Hepatocyte (in vitro differentiated cells): ENCODE measurements around the gene NRP1. TPM values are rescaled to one million over a fixed set of nuclear protein-coding genes. Genes with fewer than 3 reads are reported as not detected.
"Not testable (repeated sequence)": the region's sequence is repeated elsewhere in the genome, so short reads cannot be mapped to it uniquely, and the experiment has no call there.

Source experiments
- DNase-seq: peaks from one replicate; pipeline ENCODE4 v3.0.0-alpha.2; 2016; ENCODE audit warnings: low spot score
- H2AFZ ChIP-seq: fragments of 200-600 bp; sonication (generic); 2 replicates; pipeline ENCODE4 v1.6.0; 2016; ENCODE audit warnings: antibody characterized with exemption, mild to moderate bottlenecking
- H3K27ac ChIP-seq: fragments of 200-600 bp; sonication (generic); 2 replicates; pipeline ENCODE4 v1.5.1; 2016; ENCODE audit warnings: mild to moderate bottlenecking
- H3K27me3 ChIP-seq: fragments of 200-600 bp; sonication (generic); 2 replicates; pipeline ENCODE4 v1.6.1; 2016
- H3K36me3 ChIP-seq: fragments of 200-600 bp; sonication (generic); replicated peaks from 2 replicates; pipeline ENCODE4 v1.5.1; 2016; ENCODE audit warnings: low read depth; ENCODE audit not compliant: insufficient read depth
- H3K4me1 ChIP-seq: fragments of 200-600 bp; sonication (generic); 2 replicates; pipeline ENCODE4 v1.5.1; 2016; ENCODE audit warnings: mild to moderate bottlenecking, moderate library complexity; ENCODE audit not compliant: insufficient read depth
- H3K4me2 ChIP-seq: fragments of 200-600 bp; sonication (generic); 2 replicates; pipeline ENCODE4 v1.6.0; 2016
- H3K4me3 ChIP-seq: fragments of 200-600 bp; sonication (generic); 2 replicates; pipeline ENCODE4 v1.5.1; 2016; ENCODE audit warnings: mild to moderate bottlenecking
- H3K79me2 ChIP-seq: fragments of 200-600 bp; sonication (generic); 2 replicates; pipeline ENCODE4 v1.6.0; 2017; ENCODE audit warnings: mild to moderate bottlenecking
- H3K9me2 ChIP-seq: fragments of 200-600 bp; sonication (generic); replicated peaks from 2 replicates; pipeline ENCODE4 v1.6.0; 2017; ENCODE audit warnings: mild to moderate bottlenecking; ENCODE audit not compliant: insufficient read depth
- H3K9me3 ChIP-seq: fragments of 200-600 bp; sonication (generic); 2 replicates; pipeline ENCODE4 v1.5.1; 2016; ENCODE audit warnings: low read depth, mild to moderate bottlenecking
- H4K20me1 ChIP-seq: fragments of 200-600 bp; sonication (generic); 2 replicates; pipeline ENCODE4 v1.6.0; 2016; ENCODE audit warnings: mild to moderate bottlenecking; ENCODE audit not compliant: insufficient read depth, poor library complexity, severe bottlenecking
- EZH2 ChIP-seq: fragments of 200-600 bp; sonication (generic); IDR thresholded peaks from 2 replicates; pipeline ENCODE4 v1.6.1; 2016; ENCODE audit warnings: antibody characterized with exemption, mild to moderate bottlenecking, borderline replicate concordance
- EZH2phosphoT487 ChIP-seq: fragments of 200-600 bp; sonication (generic); IDR thresholded peaks from one replicate; pipeline ENCODE4 v1.6.1; 2018; ENCODE audit warnings: antibody characterized with exemption, mild to moderate bottlenecking, low read depth, moderate library complexity; ENCODE audit not compliant: unreplicated experiment, severe bottlenecking
- whole genome bisulfite sequencing: methylation state at CpG from one replicate; pipeline ENCODE4 v1.1.6; 2016; ENCODE audit warnings: low lambda C conversion rate; ENCODE audit errors: missing lambda C conversion rate; 5-methylcytosine and 5-hydroxymethylcytosine counted together
- polyA plus RNA-seq: library from polyadenylated mRNA; unstranded; fragments of >200 nt; fragmentation: Nextera tagmentation; extraction: Ambion mirVana; gene quantifications from 2 replicates; pipeline ENCODE4 v1.2.1, GENCODE V29; 2016
- total RNA-seq: library from RNA; depleted of rRNA; stranded (reverse); fragments of >200 nt; gene quantifications from 2 replicates; pipeline ENCODE4 v1.2.3, GENCODE V29; 2014
- TF ChIP-seq, protein P1 (sequence below): fragments of 200-600 bp; sonication (generic); IDR thresholded peaks from 2 replicates; pipeline ENCODE4 v1.5.1; 2016; ENCODE audit warnings: antibody characterized with exemption, mild to moderate bottlenecking; ENCODE audit not compliant: poor library complexity

The NRP1 gene
- 44.5 and 46.9 TPM in 2 replicates for total RNA-seq
- 32.2 and 35.3 TPM in 2 replicates for polyA plus RNA-seq

DNA sequence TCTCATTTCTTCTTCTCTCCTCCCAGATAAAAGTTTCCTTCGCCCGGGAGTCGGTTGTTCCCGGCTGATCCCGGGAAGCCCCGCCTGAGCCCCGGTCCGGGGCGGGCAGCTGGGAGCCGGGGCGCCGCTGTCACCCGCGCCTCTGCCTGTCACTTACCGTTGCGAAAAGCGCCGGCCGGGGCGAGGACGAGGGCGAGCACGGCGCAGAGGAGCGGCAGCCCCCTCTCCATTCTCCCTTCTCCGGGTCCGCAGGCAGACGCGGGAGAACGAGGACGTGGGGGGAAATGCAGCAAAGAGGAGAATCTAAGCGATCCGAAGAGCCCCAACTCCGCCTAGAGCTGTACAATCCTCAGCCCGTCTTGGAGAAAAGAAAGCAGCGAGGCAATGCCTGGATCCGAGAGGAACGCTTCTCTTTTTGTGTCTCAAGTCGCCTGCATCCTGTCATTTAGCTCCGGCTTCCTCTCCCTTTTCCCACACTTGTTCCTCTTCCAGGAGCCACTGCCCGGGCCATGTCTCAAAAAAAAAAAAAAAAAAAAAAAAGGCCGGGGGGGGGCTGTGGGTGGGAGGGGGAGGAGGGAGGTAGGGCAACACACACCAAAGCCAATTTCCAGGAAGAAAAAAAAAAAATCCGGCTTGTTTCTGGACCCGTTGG, at the start of gene NRP1:
Gene NRP1 (minus strand): TSS at position 515 of the 652 bp plus-strand sequence. CDS start 285 bp downstream, at position 230.
- DNase-seq = peak; percentile 47
- 1% methylated on average over 41 of the region's 44 CpGs for WGBS

DNA sequence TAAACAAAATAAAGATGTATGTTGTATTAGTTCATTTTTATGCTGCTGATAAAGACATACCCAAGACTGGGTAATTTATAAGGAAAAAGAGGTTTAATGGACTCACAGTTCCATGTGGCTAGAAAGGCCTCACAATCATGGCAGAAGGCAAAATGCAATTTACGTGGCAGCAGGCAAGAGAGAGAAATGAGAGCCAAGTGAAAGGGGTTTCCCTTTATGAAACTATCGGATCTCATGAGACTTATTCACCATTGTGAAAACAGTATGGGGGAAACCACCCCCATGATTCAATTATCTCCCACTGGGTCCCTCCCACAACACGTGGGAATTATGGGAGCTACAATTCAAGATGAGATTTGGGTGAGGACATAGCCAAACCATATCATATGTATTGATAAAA, 49.7 kb upstream of the NRP1 start:
- not testable (repeated sequence) for H2AFZ ChIP-seq, H3K4me3 ChIP-seq, H3K36me3 ChIP-seq, H3K4me2 ChIP-seq, DNase-seq, H4K20me1 ChIP-seq, H3K79me2 ChIP-seq, H3K9me2 ChIP-seq, H3K27me3 ChIP-seq, H3K9me3 ChIP-seq, H3K27ac ChIP-seq
- 95% methylated on average over 3 of the region's 3 CpGs for WGBS
- H3K4me1 ChIP-seq = peaks cover 13% of the 10 kb centered on the region

More for the DNA sequence above, at the start of gene NRP1:
- peak within 1 kb of the TSS; percentile 73 for H2AFZ ChIP-seq
- no peaks in the 10 kb centered on the region for H4K20me1 ChIP-seq
- TF ChIP-seq EZH2 = no peak
- TF ChIP-seq EZH2phosphoT487 = no peak
- TF ChIP-seq, protein P1, sequence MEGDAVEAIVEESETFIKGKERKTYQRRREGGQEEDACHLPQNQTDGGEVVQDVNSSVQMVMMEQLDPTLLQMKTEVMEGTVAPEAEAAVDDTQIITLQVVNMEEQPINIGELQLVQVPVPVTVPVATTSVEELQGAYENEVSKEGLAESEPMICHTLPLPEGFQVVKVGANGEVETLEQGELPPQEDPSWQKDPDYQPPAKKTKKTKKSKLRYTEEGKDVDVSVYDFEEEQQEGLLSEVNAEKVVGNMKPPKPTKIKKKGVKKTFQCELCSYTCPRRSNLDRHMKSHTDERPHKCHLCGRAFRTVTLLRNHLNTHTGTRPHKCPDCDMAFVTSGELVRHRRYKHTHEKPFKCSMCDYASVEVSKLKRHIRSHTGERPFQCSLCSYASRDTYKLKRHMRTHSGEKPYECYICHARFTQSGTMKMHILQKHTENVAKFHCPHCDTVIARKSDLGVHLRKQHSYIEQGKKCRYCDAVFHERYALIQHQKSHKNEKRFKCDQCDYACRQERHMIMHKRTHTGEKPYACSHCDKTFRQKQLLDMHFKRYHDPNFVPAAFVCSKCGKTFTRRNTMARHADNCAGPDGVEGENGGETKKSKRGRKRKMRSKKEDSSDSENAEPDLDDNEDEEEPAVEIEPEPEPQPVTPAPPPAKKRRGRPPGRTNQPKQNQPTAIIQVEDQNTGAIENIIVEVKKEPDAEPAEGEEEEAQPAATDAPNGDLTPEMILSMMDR = no peak
- peak within 1 kb of the TSS; percentile 99 for H3K4me2 ChIP-seq
- H3K79me2 ChIP-seq = peaks cover 51% of the 10 kb centered on the region
- peak within 1 kb of the TSS; percentile 92 for H3K4me3 ChIP-seq
- peaks cover 19% of the 10 kb centered on the region for H3K4me1 ChIP-seq
- no peaks in the 10 kb centered on the region for H3K27me3 ChIP-seq
- peak within 1 kb of the TSS; percentile 93 for H3K27ac ChIP-seq
- H3K9me2 ChIP-seq = no peaks in the 10 kb centered on the region
- no peaks in the 10 kb centered on the region for H3K9me3 ChIP-seq
- H3K36me3 ChIP-seq = no peaks in the 10 kb centered on the region

DNA sequence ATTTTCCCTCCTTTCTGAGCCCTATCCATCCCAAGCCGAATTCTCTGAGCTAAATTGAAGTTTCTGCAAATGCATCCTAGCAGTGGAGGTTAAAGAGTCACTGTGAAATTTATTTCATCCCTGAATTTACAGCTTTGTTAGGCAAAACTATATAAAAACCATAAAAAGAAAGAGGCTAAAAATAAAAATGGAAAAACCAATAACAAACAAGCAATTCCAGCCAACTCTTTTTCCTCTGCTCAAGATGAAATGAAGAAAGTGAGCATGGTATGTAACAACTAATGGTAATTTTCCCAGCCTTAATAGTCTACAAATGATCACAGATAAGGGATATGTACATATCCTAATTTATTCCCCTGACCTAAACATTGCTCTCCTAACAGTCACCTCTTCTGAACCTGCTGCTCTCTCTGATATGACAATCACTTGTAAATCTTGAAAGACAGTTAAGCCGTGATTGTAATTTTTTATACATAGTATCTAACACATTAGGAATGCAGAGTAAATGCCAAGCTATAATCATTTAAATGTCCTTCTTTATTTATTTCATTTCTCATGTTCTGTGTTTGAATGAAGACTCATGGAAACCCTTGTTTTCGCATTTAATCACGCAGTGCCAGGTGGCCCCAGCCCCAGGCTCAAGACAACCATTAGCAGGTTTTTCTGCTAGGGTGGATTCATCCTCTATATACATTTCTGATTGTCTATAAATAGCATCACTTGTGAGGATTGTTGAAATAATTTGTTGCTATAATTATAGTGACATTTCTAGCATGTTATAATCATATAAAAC, 48.6 kb upstream of the NRP1 start:
- H3K9me2 ChIP-seq = no peaks in the 10 kb centered on the region
- no peak overlapping the region for H3K27ac ChIP-seq
- H3K4me2 ChIP-seq = no peak overlapping the region
- no peaks in the 10 kb centered on the region for H3K9me3 ChIP-seq
- 77% methylated on average over 4 of the region's 4 CpGs for WGBS
- H3K27me3 ChIP-seq = no peaks in the 10 kb centered on the region
- H2AFZ ChIP-seq = no peak overlapping the region
- H3K36me3 ChIP-seq = no peaks in the 10 kb centered on the region
- no peaks in the 10 kb centered on the region for H3K79me2 ChIP-seq
- H3K4me3 ChIP-seq = no peak overlapping the region
- TF ChIP-seq EZH2 = no peak
- TF ChIP-seq EZH2phosphoT487 = no peak
- TF ChIP-seq, protein P1 = no peak
- peaks cover 13% of the 10 kb centered on the region for H3K4me1 ChIP-seq
- H4K20me1 ChIP-seq = no peaks in the 10 kb centered on the region
- DNase-seq = no peak

DNA sequence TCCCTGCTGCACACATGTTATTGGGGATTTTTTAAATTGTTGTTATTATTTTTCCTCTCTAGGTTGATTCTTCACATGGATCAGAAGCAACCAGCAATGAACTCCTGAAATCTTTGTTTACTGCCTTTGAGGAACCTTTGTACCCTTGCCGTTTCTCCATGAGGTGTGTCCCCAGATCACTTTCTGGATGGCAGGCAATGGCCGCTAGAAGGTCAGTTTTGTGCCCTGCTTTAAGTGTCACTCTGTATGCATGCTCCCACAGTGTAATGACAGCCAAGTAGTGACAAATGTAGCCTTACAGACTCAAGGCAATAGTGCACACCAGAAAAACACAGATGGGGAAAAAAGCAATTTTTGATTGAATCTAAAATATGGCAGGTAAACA, 47.7 kb upstream of the NRP1 start:
- H2AFZ ChIP-seq = no peak overlapping the region
- peak; percentile 36 for DNase-seq
- WGBS = 39% methylated on average over 2 of the region's 2 CpGs

More for the DNA sequence above, 47.7 kb upstream of the NRP1 start:
- no peaks in the 10 kb centered on the region for H3K36me3 ChIP-seq
- peaks cover 13% of the 10 kb centered on the region for H3K4me1 ChIP-seq
- no peaks in the 10 kb centered on the region for H3K9me3 ChIP-seq
- H4K20me1 ChIP-seq = no peaks in the 10 kb centered on the region
- no peaks in the 10 kb centered on the region for H3K27me3 ChIP-seq
- H3K4me3 ChIP-seq = no peak overlapping the region
- H3K27ac ChIP-seq = peak overlapping the region; percentile 12
- no peaks in the 10 kb centered on the region for H3K79me2 ChIP-seq
- TF ChIP-seq EZH2phosphoT487 (no peak), EZH2 (no peak)
- TF ChIP-seq, protein P1 = no peak
- H3K4me2 ChIP-seq = peak overlapping the region; percentile 48
- H3K9me2 ChIP-seq = no peaks in the 10 kb centered on the region
